HG02981 (cell line): Measurements from ENCODE around the gene MCRS1.
"Not testable (repeated sequence)": the region's sequence is repeated elsewhere in the genome, so short reads cannot be mapped to it uniquely, and the experiment has no call there.

Experiments
- ATAC-seq: cut with Tn5 transposase; IDR thresholded peaks from one replicate; pipeline ENCODE4 v1.9.1; 2021; ENCODE audit warnings: mild to moderate bottlenecking, moderate library complexity; ENCODE audit not compliant: unreplicated experiment

MCRS1 gene

GRCh38 chr12:49521389-49521788 lies 46.6 kb downstream of the MCRS1 start:
- ATAC-seq = no peak

GRCh38 chr12:49519574-49519936 lies 48.4 kb downstream of the MCRS1 start:
- ATAC-seq = no peak

GRCh38 chr12:49518914-49519573 lies 48.9 kb downstream of the MCRS1 start:
- ATAC-seq = no peak

GRCh38 chr12:49515266-49515665 lies 52.7 kb downstream of the MCRS1 start:
- no peak for ATAC-seq

- no peak for ATAC-seq
These were observed 55.4 kb downstream of the MCRS1 start for GRCh38 chr12:49512546-49512945.

- ATAC-seq = no peak
These were observed 56.5 kb downstream of the MCRS1 start for GRCh38 chr12:49511410-49511809.

- not testable (repeated sequence) for ATAC-seq
These were observed 58.3 kb downstream of the MCRS1 start for GRCh38 chr12:49509681-49510080.
